T-cell (primary cell): ENCODE measurements around the gene NRG3. TPM values are rescaled to one million over a fixed set of nuclear protein-coding genes. Genes with fewer than 3 reads are reported as not detected.

Source experiments
- ATAC-seq, 4 experiments: fragments of 200-7000 bp in 3 of 4; fragments of 150-1000 bp in 1 of 4; cut with Tn5 transposase; replicated peaks in 1 of 4; 1 replicate in 3 of 4; 2 replicates in 1 of 4; pipeline ENCODE4 v1.10.0; 2021; ENCODE audit warnings: moderate library complexity in 3 of 4, mild to moderate bottlenecking in 2 of 4, moderate number of reproducible peaks in 1 of 4
- CTCF ChIA-PET, 2 donors: fragments of 300-600 bp; sonication (Branson Sonifier 250); formaldehyde crosslinking; loops; one replicate each; lab custom pipeline; 2022; ENCODE audit warnings: antibody characterized with exemption in 2 of 2; lab: Charles Lee
- POLR2A ChIA-PET, 2 donors: fragments of 300-600 bp; sonication (Branson Sonifier 250); formaldehyde crosslinking; loops; one replicate each; lab custom pipeline; 2022; ENCODE audit warnings: antibody characterized with exemption in 2 of 2; lab: Charles Lee
- DNase-seq, 35 experiments: peaks; one replicate each; pipeline versions ENCODE4 v3.0.0 to v3.0.0-alpha.2; 2013 to 2023
- H3K27ac ChIP-seq: one replicate; pipeline ENCODE4 v1.5.1; 2013; ENCODE audit warnings: low read length
- H3K27me3 ChIP-seq, 2 experiments: replicated peaks in 1 of 2; 1 replicate in 1 of 2; 2 replicates in 1 of 2; pipeline versions ENCODE4 v1.6.1 to v1.7.0; 2013; ENCODE audit warnings: low read length in 1 of 2, mixed read lengths in 1 of 2; ENCODE audit not compliant: control insufficient read depth in 2 of 2, insufficient read depth in 2 of 2; ENCODE audit errors: extremely low read depth in 1 of 2
- H3K36me3 ChIP-seq, 2 donors: 1 replicate in 1 of 2; 2 replicates in 1 of 2; pipeline versions ENCODE4 v1.6.1 to v1.7.0; 2013; ENCODE audit warnings: low read length in 1 of 2; ENCODE audit not compliant: control insufficient read depth in 2 of 2, insufficient read depth in 1 of 2; ENCODE audit errors: extremely low read depth in 1 of 2
- H3K4me1 ChIP-seq, 2 experiments: 1 replicate in 1 of 2; 2 replicates in 1 of 2; pipeline versions ENCODE4 v1.6.1 to v1.7.0; 2013; ENCODE audit warnings: low read length in 2 of 2, mixed read lengths in 1 of 2; ENCODE audit not compliant: insufficient read depth in 2 of 2, control insufficient read depth in 1 of 2; ENCODE audit errors: extremely low read depth in 1 of 2
- H3K4me3 ChIP-seq, 2 donors: 1 replicate in 1 of 2; 2 replicates in 1 of 2; pipeline versions ENCODE4 v1.5.1 to v1.7.0; 2013; ENCODE audit warnings: mild to moderate bottlenecking in 2 of 2, low read length in 1 of 2, moderate library complexity in 1 of 2; ENCODE audit not compliant: control insufficient read depth in 1 of 2; ENCODE audit errors: extremely low read depth in 1 of 2
- H3K9me3 ChIP-seq: 2 replicates; pipeline ENCODE4 v1.7.0; 2013
- H3K27ac Mint-ChIP-seq, 2 donors: one replicate each; pipeline ENCODE4 v1.8.0; 2020 to 2021; ENCODE audit warnings: mild to moderate bottlenecking in 2 of 2, mixed read lengths in 2 of 2
- H3K27me3 Mint-ChIP-seq, 2 donors: one replicate each; pipeline ENCODE4 v1.8.0; 2021 to 2022; ENCODE audit warnings: mixed read lengths in 2 of 2
- H3K36me3 Mint-ChIP-seq: one replicate; pipeline ENCODE4 v1.8.0; 2021; ENCODE audit warnings: mixed read lengths
- H3K4me1 Mint-ChIP-seq, 3 donors: one replicate each; pipeline ENCODE4 v1.8.0; 2020 to 2022; ENCODE audit warnings: mixed read lengths in 3 of 3, mild to moderate bottlenecking in 1 of 3
- H3K4me3 Mint-ChIP-seq, 3 donors: one replicate each; pipeline ENCODE4 v1.8.0; 2020 to 2022; ENCODE audit warnings: mild to moderate bottlenecking in 3 of 3, mixed read lengths in 3 of 3, moderate library complexity in 3 of 3
- H3K9me3 Mint-ChIP-seq, 3 donors: one replicate each; pipeline ENCODE4 v1.8.0; 2020 to 2022; ENCODE audit warnings: mixed read lengths in 3 of 3
- WGBS: methylation state at CpG from one replicate; pipeline ENCODE4 v1.1.5; 2013; ENCODE audit warnings: missing lambda C conversion rate; ENCODE audit not compliant: insufficient coverage; 5-methylcytosine and 5-hydroxymethylcytosine counted together
- total RNA-seq, 35 experiments: library from RNA in 6 of 35; stranded (reverse) in 6 of 35; fragments of 120-200 nt in 1 of 35; gene quantifications; one replicate each; pipeline versions ENCODE4 v1.2.1 to v1.2.4 and lab custom pipeline; 2013 to 2026

Gene NRG3
- total RNA-seq, 5 donors from 2014 or later (not counting 1 experiment from before 2014, with no cell fraction given) = 0.12 TPM; not detected in 4

DNA sequence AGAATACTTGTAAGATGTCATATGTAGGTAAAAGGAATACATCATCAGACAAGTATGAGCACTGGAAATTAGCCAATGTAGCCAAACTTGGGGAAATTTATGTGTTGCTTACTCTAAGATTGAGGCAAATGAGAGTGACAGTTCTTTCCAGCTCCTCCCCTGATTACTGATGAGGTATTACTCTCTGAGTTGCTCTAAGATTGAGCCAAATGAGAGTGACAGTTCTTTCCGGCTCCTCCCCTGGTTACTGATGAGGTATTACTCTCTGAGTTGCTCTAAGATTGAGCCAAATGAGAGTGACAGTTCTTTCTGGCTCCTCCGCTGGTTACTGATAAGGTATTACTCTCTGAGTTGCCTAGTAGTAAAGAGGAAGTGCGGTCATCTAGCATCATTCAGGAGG, 435.8 kb downstream of the NRG3 start:
- Mint-ChIP-seq H3K27ac (no peak overlapping the region), H3K4me3 (no peak overlapping the region), H3K36me3 (no peaks in the 10 kb centered on the region), H3K27me3 (no peaks in the 10 kb centered on the region), H3K9me3 (peaks cover 2 to 18% (median 13%) of the 10 kb centered on the region in 3 donors), H3K4me1 (no peaks in the 10 kb centered on the region)
- Histone ChIP-seq H3K36me3 (no peaks in the 10 kb centered on the region), H3K27ac (no peak overlapping the region), H3K9me3 (no peaks in the 10 kb centered on the region), H3K27me3 (no peaks in the 10 kb centered on the region), H3K4me1 (no peaks in the 10 kb centered on the region), H3K4me3 (no peak overlapping the region)
- no CpG with 5 or more reads among the region's 3 CpGs for WGBS
- ChIA-PET POLR2A (no interaction called here), CTCF (no interaction called here)
- ATAC-seq (no peak), DNase-seq (no peak)

DNA sequence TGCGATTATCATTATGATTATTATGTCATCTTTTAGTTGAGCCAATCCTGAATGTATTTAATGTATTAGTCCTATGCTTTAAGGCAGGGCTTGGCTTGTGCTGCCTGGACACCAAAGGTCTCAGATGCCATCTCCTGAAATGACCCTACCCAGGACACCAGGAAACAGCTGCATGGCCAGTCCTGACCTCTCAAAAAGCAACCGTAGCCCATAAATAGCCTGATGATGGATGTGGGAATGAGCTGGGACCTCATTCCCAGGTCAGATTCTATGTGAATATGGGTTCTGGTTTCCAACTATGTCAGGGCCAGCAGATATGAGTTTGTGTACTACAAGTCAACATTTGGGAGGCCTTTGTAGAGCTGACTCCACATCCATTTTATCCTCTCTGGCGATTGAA, 438.4 kb downstream of the NRG3 start:
- H3K27ac ChIP-seq = no peak overlapping the region
- DNase-seq = no peak
- WGBS = 100% methylated on average over 1 of the region's 3 CpGs
- no peaks in the 10 kb centered on the region for H3K27me3 ChIP-seq
- Mint-ChIP-seq H3K36me3 (no peaks in the 10 kb centered on the region), H3K9me3 (peaks cover 5 to 14% (median 13%) of the 10 kb centered on the region in 3 donors), H3K4me1 (no peaks in the 10 kb centered on the region), H3K27ac (no peak overlapping the region), H3K4me3 (no peak overlapping the region), H3K27me3 (no peaks in the 10 kb centered on the region)
- POLR2A ChIA-PET = no interaction called here
- no peaks in the 10 kb centered on the region for H3K9me3 ChIP-seq
- H3K4me1 ChIP-seq = no peaks in the 10 kb centered on the region
- no peak overlapping the region for H3K4me3 ChIP-seq
- CTCF ChIA-PET = no interaction called here
- no peaks in the 10 kb centered on the region for H3K36me3 ChIP-seq
- no peak for ATAC-seq

DNA sequence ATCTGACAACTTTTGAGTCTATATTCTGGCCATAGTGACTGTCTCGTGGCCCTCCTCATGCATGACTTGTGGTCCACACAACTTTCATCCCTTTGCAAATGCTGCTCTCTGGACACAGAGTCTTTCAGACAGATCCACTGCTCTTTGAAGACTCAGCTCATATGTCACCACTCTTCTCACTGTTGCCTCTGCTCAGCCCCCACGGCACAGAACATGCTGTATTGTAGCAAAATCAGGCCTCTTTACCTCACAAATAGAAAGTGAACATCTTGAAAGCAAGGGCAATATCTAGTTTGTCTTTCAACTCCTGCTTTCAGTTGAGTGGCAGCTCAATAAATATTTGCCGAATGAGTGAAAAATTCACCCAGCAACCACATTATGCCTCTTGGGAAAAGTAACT, 443.5 kb downstream of the NRG3 start:
- DNase-seq = no peak
- no peaks in the 10 kb centered on the region for H3K27me3 ChIP-seq
- Mint-ChIP-seq H3K27ac (no peak overlapping the region), H3K4me3 (no peak overlapping the region), H3K9me3 (peaks cover 0 to 8% (median 0%) of the 10 kb centered on the region in 3 donors), H3K4me1 (no peaks in the 10 kb centered on the region), H3K27me3 (no peaks in the 10 kb centered on the region), H3K36me3 (no peaks in the 10 kb centered on the region)
- H3K36me3 ChIP-seq = no peaks in the 10 kb centered on the region
- H3K4me3 ChIP-seq = no peak overlapping the region
- no peaks in the 10 kb centered on the region for H3K9me3 ChIP-seq
- ATAC-seq = no peak
- no peak overlapping the region for H3K27ac ChIP-seq
- H3K4me1 ChIP-seq = no peaks in the 10 kb centered on the region
- CTCF ChIA-PET = no interaction called here
- WGBS = 30% methylated on average over 2 of the region's 3 CpGs
- POLR2A ChIA-PET = no interaction called here

DNA sequence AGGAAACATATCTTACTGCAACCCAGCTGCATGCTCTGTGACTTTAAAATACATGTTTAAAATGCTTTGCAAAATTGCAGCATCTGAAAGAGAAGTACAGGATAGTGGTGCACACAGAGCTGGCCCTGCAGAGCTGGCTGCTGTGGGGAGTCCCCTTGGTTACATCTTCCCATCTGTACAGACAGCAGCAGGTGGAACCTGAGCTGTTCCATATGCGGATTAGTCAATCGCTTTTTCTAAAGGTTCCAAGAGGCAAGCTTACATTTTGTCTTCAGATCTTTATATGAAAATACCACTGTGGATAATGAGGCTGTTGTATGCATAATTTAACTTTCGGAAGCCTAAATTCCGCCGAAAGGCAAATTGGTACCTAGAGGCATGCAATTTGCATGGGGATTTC, 444.1 kb downstream of the NRG3 start:
- Mint-ChIP-seq H3K36me3 (no peaks in the 10 kb centered on the region), H3K4me1 (no peaks in the 10 kb centered on the region), H3K27me3 (no peaks in the 10 kb centered on the region), H3K27ac (no peak overlapping the region), H3K9me3 (peaks cover 0 to 8% (median 0%) of the 10 kb centered on the region in 3 donors), H3K4me3 (no peak overlapping the region)
- Histone ChIP-seq H3K27me3 (no peaks in the 10 kb centered on the region), H3K4me1 (no peaks in the 10 kb centered on the region), H3K27ac (no peak overlapping the region), H3K36me3 (no peaks in the 10 kb centered on the region), H3K4me3 (no peak overlapping the region), H3K9me3 (no peaks in the 10 kb centered on the region)
- ATAC-seq (no peak), DNase-seq (no peak)
- WGBS = 80% methylated on average over 2 of the region's 5 CpGs
- ChIA-PET POLR2A (no interaction called here), CTCF (no interaction called here)

DNA sequence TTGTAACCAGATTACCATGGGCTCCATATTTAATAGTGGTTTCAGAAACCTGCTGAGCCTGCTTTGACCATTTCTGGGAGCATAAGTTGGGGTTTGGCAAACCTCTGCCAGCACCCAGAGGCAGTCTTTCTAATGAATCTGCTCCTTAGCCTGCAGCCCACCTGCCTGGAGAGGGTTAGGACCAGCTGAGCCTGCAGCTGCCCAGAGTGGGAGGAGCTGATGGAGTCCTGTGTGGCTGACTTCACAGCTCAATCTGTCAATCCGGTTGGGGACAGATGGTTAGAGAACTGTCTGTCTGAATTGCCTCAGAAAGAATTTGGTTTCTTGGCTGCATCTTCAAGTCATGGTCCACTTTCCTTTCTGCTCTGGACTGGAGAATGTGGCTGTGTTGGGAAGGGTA, 444.6 kb downstream of the NRG3 start:
- Mint-ChIP-seq H3K9me3 (peaks cover 0 to 9% (median 0%) of the 10 kb centered on the region in 3 donors), H3K4me1 (no peaks in the 10 kb centered on the region), H3K27ac (no peak overlapping the region), H3K27me3 (no peaks in the 10 kb centered on the region), H3K36me3 (no peaks in the 10 kb centered on the region), H3K4me3 (no peak overlapping the region)
- no peaks in the 10 kb centered on the region for H3K4me1 ChIP-seq
- ChIA-PET POLR2A (no interaction called here), CTCF (no interaction called here)
- WGBS = no CpG with 5 or more reads among the region's 1 CpG
- no peaks in the 10 kb centered on the region for H3K36me3 ChIP-seq
- no peaks in the 10 kb centered on the region for H3K9me3 ChIP-seq
- ATAC-seq = no peak
- no peak overlapping the region for H3K4me3 ChIP-seq
- no peak for DNase-seq
- no peaks in the 10 kb centered on the region for H3K27me3 ChIP-seq
- H3K27ac ChIP-seq = no peak overlapping the region

DNA sequence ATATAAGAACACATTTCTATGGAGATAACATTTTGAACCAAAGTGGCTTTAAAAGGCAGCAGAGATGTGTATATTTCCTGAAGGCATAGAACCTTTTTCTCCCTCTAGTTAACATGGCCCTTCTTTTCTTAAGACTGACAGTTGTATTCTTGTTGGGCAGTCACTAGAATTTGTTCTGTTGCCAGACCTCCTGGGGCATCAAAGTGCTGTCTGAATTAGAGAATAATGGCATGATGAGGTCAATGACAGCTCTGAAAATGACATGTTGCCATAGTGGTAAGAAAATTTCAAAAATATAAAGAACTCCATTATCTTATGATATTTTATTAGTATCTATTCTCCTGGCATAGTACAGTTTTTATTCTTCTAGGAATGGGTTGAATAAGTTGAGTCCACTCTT, 446.7 kb downstream of the NRG3 start:
- Mint-ChIP-seq H3K4me1 (no peaks in the 10 kb centered on the region), H3K36me3 (no peaks in the 10 kb centered on the region), H3K9me3 (peaks cover 0 to 18% (median 3%) of the 10 kb centered on the region in 3 donors), H3K27ac (no peak overlapping the region), H3K4me3 (no peak overlapping the region), H3K27me3 (no peaks in the 10 kb centered on the region)
- H3K27ac ChIP-seq = no peak overlapping the region
- ChIA-PET POLR2A (no interaction called here), CTCF (no interaction called here)
- H3K36me3 ChIP-seq = no peaks in the 10 kb centered on the region
- no peaks in the 10 kb centered on the region for H3K4me1 ChIP-seq
- ATAC-seq (no peak), DNase-seq (no peak)
- H3K9me3 ChIP-seq = no peaks in the 10 kb centered on the region
- no peak overlapping the region for H3K4me3 ChIP-seq
- H3K27me3 ChIP-seq = no peaks in the 10 kb centered on the region

DNA sequence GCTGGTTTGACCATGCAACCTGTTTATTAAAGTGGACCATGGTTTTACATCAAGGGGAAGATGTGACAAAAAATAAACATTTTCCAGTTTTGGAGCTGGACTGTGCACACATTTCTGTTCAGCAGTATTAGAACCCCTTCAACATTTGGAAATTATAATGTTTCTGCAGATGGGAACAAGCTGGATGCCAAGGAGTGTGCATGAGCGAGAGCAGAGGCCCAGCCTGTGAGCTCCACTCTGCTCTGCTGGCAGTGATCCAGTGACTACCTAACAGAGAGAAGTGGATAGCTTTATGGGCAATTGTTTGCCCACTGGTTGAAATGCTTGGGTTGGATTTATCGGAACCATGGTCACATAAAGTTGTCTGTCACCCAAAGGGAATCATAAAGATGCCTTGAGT, 456.7 kb downstream of the NRG3 start:
- no peak overlapping the region for H3K4me3 Mint-ChIP-seq
- ATAC-seq = no peak
- no peak for DNase-seq
- no peaks in the 10 kb centered on the region for H3K27me3 Mint-ChIP-seq
- Histone ChIP-seq H3K4me3 (no peak overlapping the region), H3K4me1 (no peaks in the 10 kb centered on the region), H3K27ac (no peak overlapping the region), H3K27me3 (no peaks in the 10 kb centered on the region), H3K36me3 (no peaks in the 10 kb centered on the region), H3K9me3 (no peaks in the 10 kb centered on the region)
- ChIA-PET CTCF (no interaction called here), POLR2A (no interaction called here)
- no peaks in the 10 kb centered on the region for H3K4me1 Mint-ChIP-seq
- no peak overlapping the region for H3K27ac Mint-ChIP-seq
- H3K9me3 Mint-ChIP-seq = peaks cover 4 to 10% (median 6%) of the 10 kb centered on the region in 3 donors
- H3K36me3 Mint-ChIP-seq = no peaks in the 10 kb centered on the region
- 65% methylated on average over 2 of the region's 2 CpGs for WGBS
